Raji (cell line): ENCODE measurements around the gene KRT76.

ENCODE experiments used
- POLR2A ChIP-seq: IDR thresholded peaks from 2 replicates; pipeline ENCODE4 v1.6.1; 2011; ENCODE audit warnings: low read depth, low read length, control low read depth; ENCODE audit not compliant: insufficient read depth

KRT76 gene

GRCh38 chr12:52783563-52784316, 6.6 kb upstream of the KRT76 start:
- no peak for TF ChIP-seq POLR2A

GRCh38 chr12:52782502-52782901, 5.4 kb upstream of the KRT76 start:
- TF ChIP-seq POLR2A: no peak

- no peak for TF ChIP-seq POLR2A
Observed at GRCh38 chr12:52781399-52782082, 4.4 kb upstream of the KRT76 start.

- no peak for TF ChIP-seq POLR2A
Observed at GRCh38 chr12:52779914-52780313, 2.8 kb upstream of the KRT76 start.

- TF ChIP-seq POLR2A: no peak
Observed at GRCh38 chr12:52778833-52779232, 1.7 kb upstream of the KRT76 start.

- no peak for TF ChIP-seq POLR2A
Observed at GRCh38 chr12:52777566-52777965, 421 bp upstream of the KRT76 start.

- TF ChIP-seq POLR2A: no peak
Observed at GRCh38 chr12:52776435-52776834, 710 bp downstream of the KRT76 start.

- no peak for TF ChIP-seq POLR2A
Observed at GRCh38 chr12:52774629-52775250, 2.4 kb downstream of the KRT76 start.

- no peak for TF ChIP-seq POLR2A
Observed at GRCh38 chr12:52772772-52773171, 4.4 kb downstream of the KRT76 start.

- TF ChIP-seq POLR2A: no peak
Observed at GRCh38 chr12:52772188-52772587, 5.0 kb downstream of the KRT76 start.

GRCh38 chr12:52771505-52771904, 5.6 kb downstream of the KRT76 start:
- TF ChIP-seq POLR2A: no peak

- TF ChIP-seq POLR2A: no peak
Observed at GRCh38 chr12:52771088-52771487, 6.1 kb downstream of the KRT76 start.

GRCh38 chr12:52769946-52770345, 7.2 kb downstream of the KRT76 start:
- no peak for TF ChIP-seq POLR2A

- TF ChIP-seq POLR2A: no peak
Observed at GRCh38 chr12:52769354-52769753, 7.8 kb downstream of the KRT76 start.

GRCh38 chr12:52768479-52769200, 8.5 kb downstream of the KRT76 start:
- TF ChIP-seq POLR2A: no peak

- TF ChIP-seq POLR2A: no peak
Observed at GRCh38 chr12:52767427-52767826, 9.7 kb downstream of the KRT76 start.

GRCh38 chr12:52767020-52767379, 10.1 kb downstream of the KRT76 start:
- TF ChIP-seq POLR2A: no peak
